Measurements from ENCODE around the gene IFIT1B.
"Not testable (repeated sequence)": the region's sequence is repeated elsewhere in the genome, so short reads cannot be mapped to it uniquely, and the experiment has no call there.

DNA sequence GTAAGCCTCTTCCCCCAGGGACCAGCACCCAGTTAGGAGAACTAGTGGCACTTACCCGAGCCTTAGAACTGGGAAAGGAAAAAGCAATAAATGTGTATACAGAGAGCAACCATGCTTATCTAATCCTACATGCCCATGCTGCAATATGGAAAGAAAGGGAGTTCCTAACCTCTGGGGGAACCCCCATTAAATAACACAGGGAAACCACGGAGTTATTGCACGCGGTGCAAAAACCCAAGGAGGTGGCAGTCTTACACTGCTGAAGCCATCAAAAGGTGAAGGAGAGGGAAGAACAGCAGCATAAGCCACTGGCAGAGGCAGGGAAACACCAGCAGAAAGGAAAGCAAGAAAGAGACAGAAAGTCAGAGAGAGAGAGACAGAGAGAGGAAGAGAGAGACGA, 32.7 kb downstream of the IFIT1B start:
- TF ChIP-seq, protein P1, sequence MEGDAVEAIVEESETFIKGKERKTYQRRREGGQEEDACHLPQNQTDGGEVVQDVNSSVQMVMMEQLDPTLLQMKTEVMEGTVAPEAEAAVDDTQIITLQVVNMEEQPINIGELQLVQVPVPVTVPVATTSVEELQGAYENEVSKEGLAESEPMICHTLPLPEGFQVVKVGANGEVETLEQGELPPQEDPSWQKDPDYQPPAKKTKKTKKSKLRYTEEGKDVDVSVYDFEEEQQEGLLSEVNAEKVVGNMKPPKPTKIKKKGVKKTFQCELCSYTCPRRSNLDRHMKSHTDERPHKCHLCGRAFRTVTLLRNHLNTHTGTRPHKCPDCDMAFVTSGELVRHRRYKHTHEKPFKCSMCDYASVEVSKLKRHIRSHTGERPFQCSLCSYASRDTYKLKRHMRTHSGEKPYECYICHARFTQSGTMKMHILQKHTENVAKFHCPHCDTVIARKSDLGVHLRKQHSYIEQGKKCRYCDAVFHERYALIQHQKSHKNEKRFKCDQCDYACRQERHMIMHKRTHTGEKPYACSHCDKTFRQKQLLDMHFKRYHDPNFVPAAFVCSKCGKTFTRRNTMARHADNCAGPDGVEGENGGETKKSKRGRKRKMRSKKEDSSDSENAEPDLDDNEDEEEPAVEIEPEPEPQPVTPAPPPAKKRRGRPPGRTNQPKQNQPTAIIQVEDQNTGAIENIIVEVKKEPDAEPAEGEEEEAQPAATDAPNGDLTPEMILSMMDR (optimal IDR thresholded peaks at IDR 0.05 in 1 of 3, IDR thresholded peaks at IDR 0.05 in 1 of 3, conservative IDR thresholded peaks at IDR 0.05 in 1 of 3; ENCODE audit: extremely low read depth in 1 of 3, insufficient read depth in 2 of 3, low read length in 3 of 3) = not testable (repeated sequence)
- TF ChIP-seq EZH2 (IDR thresholded peaks at IDR 0.05; ENCODE audit: low read length) = not testable (repeated sequence)
